Hepatocyte (in vitro differentiated cells): ENCODE measurements around the gene RPL28. TPM values are rescaled to one million over a fixed set of nuclear protein-coding genes. Genes with fewer than 3 reads are reported as not detected.

Experiments
- DNase-seq: peaks from one replicate; pipeline ENCODE4 v3.0.0-alpha.2; 2016; ENCODE audit warnings: low spot score
- H2AFZ ChIP-seq: fragments of 200-600 bp; sonication (generic); 2 replicates; pipeline ENCODE4 v1.6.0; 2016; ENCODE audit warnings: antibody characterized with exemption, mild to moderate bottlenecking
- H3K27ac ChIP-seq: fragments of 200-600 bp; sonication (generic); 2 replicates; pipeline ENCODE4 v1.5.1; 2016; ENCODE audit warnings: mild to moderate bottlenecking
- H3K27me3 ChIP-seq: fragments of 200-600 bp; sonication (generic); 2 replicates; pipeline ENCODE4 v1.6.1; 2016
- H3K36me3 ChIP-seq: fragments of 200-600 bp; sonication (generic); replicated peaks from 2 replicates; pipeline ENCODE4 v1.5.1; 2016; ENCODE audit warnings: low read depth; ENCODE audit not compliant: insufficient read depth
- H3K4me1 ChIP-seq: fragments of 200-600 bp; sonication (generic); 2 replicates; pipeline ENCODE4 v1.5.1; 2016; ENCODE audit warnings: mild to moderate bottlenecking, moderate library complexity; ENCODE audit not compliant: insufficient read depth
- H3K4me2 ChIP-seq: fragments of 200-600 bp; sonication (generic); 2 replicates; pipeline ENCODE4 v1.6.0; 2016
- H3K4me3 ChIP-seq: fragments of 200-600 bp; sonication (generic); 2 replicates; pipeline ENCODE4 v1.5.1; 2016; ENCODE audit warnings: mild to moderate bottlenecking
- H3K79me2 ChIP-seq: fragments of 200-600 bp; sonication (generic); 2 replicates; pipeline ENCODE4 v1.6.0; 2017; ENCODE audit warnings: mild to moderate bottlenecking
- H3K9me2 ChIP-seq: fragments of 200-600 bp; sonication (generic); replicated peaks from 2 replicates; pipeline ENCODE4 v1.6.0; 2017; ENCODE audit warnings: mild to moderate bottlenecking; ENCODE audit not compliant: insufficient read depth
- H3K9me3 ChIP-seq: fragments of 200-600 bp; sonication (generic); 2 replicates; pipeline ENCODE4 v1.5.1; 2016; ENCODE audit warnings: low read depth, mild to moderate bottlenecking
- H4K20me1 ChIP-seq: fragments of 200-600 bp; sonication (generic); 2 replicates; pipeline ENCODE4 v1.6.0; 2016; ENCODE audit warnings: mild to moderate bottlenecking; ENCODE audit not compliant: insufficient read depth, poor library complexity, severe bottlenecking
- EZH2 ChIP-seq: fragments of 200-600 bp; sonication (generic); IDR thresholded peaks from 2 replicates; pipeline ENCODE4 v1.6.1; 2016; ENCODE audit warnings: antibody characterized with exemption, mild to moderate bottlenecking, borderline replicate concordance
- EZH2phosphoT487 ChIP-seq: fragments of 200-600 bp; sonication (generic); IDR thresholded peaks from one replicate; pipeline ENCODE4 v1.6.1; 2018; ENCODE audit warnings: antibody characterized with exemption, mild to moderate bottlenecking, low read depth, moderate library complexity; ENCODE audit not compliant: unreplicated experiment, severe bottlenecking
- WGBS: methylation state at CpG from one replicate; pipeline ENCODE4 v1.1.6; 2016; ENCODE audit warnings: low lambda C conversion rate; ENCODE audit errors: missing lambda C conversion rate; 5-methylcytosine and 5-hydroxymethylcytosine counted together
- polyA plus RNA-seq: library from polyadenylated mRNA; unstranded; fragments of >200 nt; fragmentation: Nextera tagmentation; extraction: Ambion mirVana; gene quantifications from 2 replicates; pipeline ENCODE4 v1.2.1, GENCODE V29; 2016
- total RNA-seq: library from RNA; depleted of rRNA; stranded (reverse); fragments of >200 nt; gene quantifications from 2 replicates; pipeline ENCODE4 v1.2.3, GENCODE V29; 2014
- TF ChIP-seq, protein P1 (sequence below): fragments of 200-600 bp; sonication (generic); IDR thresholded peaks from 2 replicates; pipeline ENCODE4 v1.5.1; 2016; ENCODE audit warnings: antibody characterized with exemption, mild to moderate bottlenecking; ENCODE audit not compliant: poor library complexity

The RPL28 gene
- total and polyA plus RNA-seq, 2 experiments from 2014 or later, result 437 to 604 TPM

DNA sequence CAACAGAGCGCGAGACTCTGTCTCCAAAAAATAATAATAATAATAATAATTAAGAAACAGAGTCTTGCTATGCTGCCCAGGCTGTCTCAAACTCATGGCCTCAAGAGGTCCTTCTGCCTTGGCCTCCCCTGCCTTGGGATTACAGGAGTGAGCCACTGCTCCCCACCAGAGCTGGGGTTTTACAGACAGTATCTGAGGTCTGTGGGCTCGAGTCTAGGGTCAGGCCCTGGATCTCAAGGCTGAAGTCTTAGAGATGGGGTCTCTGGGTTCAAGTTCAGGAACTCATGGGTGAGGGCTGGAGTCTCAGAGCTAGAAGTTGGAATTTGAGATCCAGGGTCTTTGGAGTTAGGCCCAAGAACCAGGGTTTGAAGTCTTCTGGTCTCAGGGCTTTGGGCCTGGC, 18.9 kb upstream of the RPL28 start:
- TF ChIP-seq, protein P1, sequence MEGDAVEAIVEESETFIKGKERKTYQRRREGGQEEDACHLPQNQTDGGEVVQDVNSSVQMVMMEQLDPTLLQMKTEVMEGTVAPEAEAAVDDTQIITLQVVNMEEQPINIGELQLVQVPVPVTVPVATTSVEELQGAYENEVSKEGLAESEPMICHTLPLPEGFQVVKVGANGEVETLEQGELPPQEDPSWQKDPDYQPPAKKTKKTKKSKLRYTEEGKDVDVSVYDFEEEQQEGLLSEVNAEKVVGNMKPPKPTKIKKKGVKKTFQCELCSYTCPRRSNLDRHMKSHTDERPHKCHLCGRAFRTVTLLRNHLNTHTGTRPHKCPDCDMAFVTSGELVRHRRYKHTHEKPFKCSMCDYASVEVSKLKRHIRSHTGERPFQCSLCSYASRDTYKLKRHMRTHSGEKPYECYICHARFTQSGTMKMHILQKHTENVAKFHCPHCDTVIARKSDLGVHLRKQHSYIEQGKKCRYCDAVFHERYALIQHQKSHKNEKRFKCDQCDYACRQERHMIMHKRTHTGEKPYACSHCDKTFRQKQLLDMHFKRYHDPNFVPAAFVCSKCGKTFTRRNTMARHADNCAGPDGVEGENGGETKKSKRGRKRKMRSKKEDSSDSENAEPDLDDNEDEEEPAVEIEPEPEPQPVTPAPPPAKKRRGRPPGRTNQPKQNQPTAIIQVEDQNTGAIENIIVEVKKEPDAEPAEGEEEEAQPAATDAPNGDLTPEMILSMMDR, result no peak
- TF ChIP-seq EZH2phosphoT487 (no peak), EZH2 (no peak)
- no peak overlapping the region for H3K4me2 ChIP-seq
- H3K4me1 ChIP-seq, result peaks cover 12% of the 10 kb centered on the region
- peaks cover 32% of the 10 kb centered on the region for H3K27me3 ChIP-seq
- H3K79me2 ChIP-seq, result no peaks in the 10 kb centered on the region
- no peak for DNase-seq
- H3K9me2 ChIP-seq, result no peaks in the 10 kb centered on the region
- no peak overlapping the region for H3K4me3 ChIP-seq
- H3K9me3 ChIP-seq, result no peaks in the 10 kb centered on the region
- 96% methylated on average over 3 of the region's 3 CpGs for WGBS
- no peak overlapping the region for H3K27ac ChIP-seq
- H3K36me3 ChIP-seq, result no peaks in the 10 kb centered on the region
- no peak overlapping the region for H2AFZ ChIP-seq
- no peaks in the 10 kb centered on the region for H4K20me1 ChIP-seq

DNA sequence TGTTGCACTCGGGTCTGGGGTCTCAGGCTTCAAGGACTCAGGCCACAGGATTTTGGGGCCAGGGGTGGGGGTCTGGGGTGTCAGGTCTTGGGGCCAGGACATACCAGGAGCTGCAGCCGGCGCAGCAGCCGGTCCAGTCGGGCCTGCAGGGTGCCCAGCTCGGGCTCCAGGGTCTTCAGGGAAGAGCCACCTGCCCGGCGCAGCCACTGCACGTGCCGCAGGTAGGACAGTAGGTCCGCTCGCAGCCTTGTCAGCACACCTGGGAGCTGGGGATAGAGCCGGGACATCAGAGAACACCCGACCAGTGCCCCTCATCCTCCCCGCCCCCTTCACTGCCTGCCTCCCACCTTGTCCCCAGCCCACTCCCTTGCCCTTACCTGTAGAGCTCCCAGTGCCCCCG, 17.6 kb upstream of the RPL28 start:
- no peaks in the 10 kb centered on the region for H3K36me3 ChIP-seq
- TF ChIP-seq EZH2, result no peak
- TF ChIP-seq EZH2phosphoT487, result no peak
- TF ChIP-seq, protein P1, result no peak
- H3K4me1 ChIP-seq, result peaks cover 12% of the 10 kb centered on the region
- no peak overlapping the region for H2AFZ ChIP-seq
- no peaks in the 10 kb centered on the region for H3K79me2 ChIP-seq
- no peak overlapping the region for H3K4me3 ChIP-seq
- H3K9me2 ChIP-seq, result no peaks in the 10 kb centered on the region
- no peak for DNase-seq
- WGBS, result 95% methylated on average over 10 of the region's 16 CpGs
- no peak overlapping the region for H3K4me2 ChIP-seq
- H3K27ac ChIP-seq, result no peak overlapping the region
- no peaks in the 10 kb centered on the region for H3K9me3 ChIP-seq
- H3K27me3 ChIP-seq, result peaks cover 39% of the 10 kb centered on the region
- H4K20me1 ChIP-seq, result no peaks in the 10 kb centered on the region

DNA sequence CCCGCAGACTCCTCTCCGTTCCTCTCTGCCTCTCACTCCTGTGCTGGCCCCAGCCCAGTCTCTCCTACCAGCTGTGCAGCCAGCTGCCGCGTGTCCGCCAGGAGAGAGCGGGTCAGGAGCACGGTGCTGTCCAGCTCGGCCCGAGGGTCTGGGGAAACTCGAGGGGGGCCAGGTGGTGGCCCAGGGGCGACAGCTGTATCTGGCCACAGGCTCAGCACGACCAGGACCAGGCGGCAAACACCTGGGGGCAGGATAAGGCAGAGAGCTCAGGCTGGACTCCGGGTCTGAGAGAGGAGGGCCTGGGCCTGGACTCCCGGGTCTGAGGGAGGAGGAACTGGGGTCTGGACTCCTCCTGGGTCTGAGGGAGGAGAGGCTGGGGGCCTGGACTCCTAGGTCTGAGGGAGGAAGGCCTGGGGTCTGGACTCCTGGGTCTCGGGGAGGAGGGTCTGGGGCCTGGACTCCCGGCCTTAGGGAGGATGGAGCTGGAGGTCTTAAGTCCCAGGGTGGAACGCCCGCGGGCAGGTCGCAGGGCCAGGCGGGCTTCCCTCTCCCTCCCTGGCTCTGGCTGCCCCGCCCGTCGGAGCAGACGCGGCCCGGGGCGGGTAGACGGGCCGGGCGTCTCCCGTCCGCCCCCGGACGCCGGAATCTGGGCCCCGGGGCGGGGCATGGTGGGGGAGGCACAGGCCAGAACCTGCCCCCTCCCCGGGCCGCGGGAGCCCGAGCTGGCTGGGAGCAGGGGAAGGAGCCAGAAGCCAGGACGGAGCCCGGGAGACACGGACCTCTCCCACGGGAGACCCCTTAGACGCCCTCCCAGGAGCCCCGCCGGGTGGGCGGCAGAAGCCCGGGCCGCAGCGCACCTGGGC, 16.8 kb upstream of the RPL28 start:
- Histone ChIP-seq H3K79me2 (no peaks in the 10 kb centered on the region), H3K9me2 (no peaks in the 10 kb centered on the region), H3K9me3 (no peaks in the 10 kb centered on the region), H3K4me3 (no peak overlapping the region), H3K4me1 (peaks cover 18% of the 10 kb centered on the region), H3K36me3 (no peaks in the 10 kb centered on the region), H3K27ac (no peak overlapping the region), H4K20me1 (no peaks in the 10 kb centered on the region), H3K27me3 (peaks cover 45% of the 10 kb centered on the region), H2AFZ (no peak overlapping the region), H3K4me2 (peak overlapping the region; percentile 98)
- TF ChIP-seq EZH2, result no peak
- no peak for TF ChIP-seq EZH2phosphoT487
- TF ChIP-seq, protein P1, result no peak
- 40% methylated on average over 17 of the region's 54 CpGs for WGBS
- peak; percentile 80 for DNase-seq
